ENCODE measurements around the gene LRRC19.

Gene LRRC19

GRCh38 chr9:27005491-27005890, at the start of gene LRRC19:
Gene LRRC19 (minus strand): TSS chr9:27005672. CDS start chr9:26999694, 5,978 bp downstream.
- DNase-seq (ENCODE audit: low spot score): no peak

GRCh38 chr9:27054841-27055240, 49.4 kb upstream of the LRRC19 start:
- no peak for DNase-seq (ENCODE audit: low spot score)

GRCh38 chr9:27054125-27054524, 48.7 kb upstream of the LRRC19 start:
- DNase-seq (ENCODE audit: low spot score): no peak

GRCh38 chr9:27053369-27054022, 48.0 kb upstream of the LRRC19 start:
- no peak for DNase-seq (ENCODE audit: low spot score)

GRCh38 chr9:27047136-27047535, 41.7 kb upstream of the LRRC19 start:
- no peak for DNase-seq (ENCODE audit: low spot score)

GRCh38 chr9:27043176-27043575, 37.7 kb upstream of the LRRC19 start:
- no peak for DNase-seq (ENCODE audit: low spot score)

- DNase-seq (ENCODE audit: low spot score): no peak
These were observed 37.0 kb upstream of the LRRC19 start for GRCh38 chr9:27042476-27042875.

GRCh38 chr9:27041746-27042145, 36.3 kb upstream of the LRRC19 start:
- no peak for DNase-seq (ENCODE audit: low spot score)

- DNase-seq (ENCODE audit: low spot score): no peak
These were observed 32.0 kb upstream of the LRRC19 start for GRCh38 chr9:27037499-27037898.

- peak; percentile 63 for DNase-seq (ENCODE audit: low spot score)
These were observed 28.4 kb upstream of the LRRC19 start for GRCh38 chr9:27033815-27034403.

- no peak for DNase-seq (ENCODE audit: low spot score)
These were observed 23.7 kb upstream of the LRRC19 start for GRCh38 chr9:27029186-27029585.

GRCh38 chr9:27022920-27023319, 17.4 kb upstream of the LRRC19 start:
- no peak for DNase-seq (ENCODE audit: low spot score)

- DNase-seq (ENCODE audit: low spot score): no peak
These were observed 14.1 kb upstream of the LRRC19 start for GRCh38 chr9:27019589-27019988.

GRCh38 chr9:27003426-27004077, 1.9 kb downstream of the LRRC19 start:
- no peak for DNase-seq (ENCODE audit: low spot score)

GRCh38 chr9:26995810-26996209, 9.7 kb downstream of the LRRC19 start:
- DNase-seq (ENCODE audit: low spot score): no peak

- no peak for DNase-seq (ENCODE audit: low spot score)
These were observed 22.1 kb downstream of the LRRC19 start for GRCh38 chr9:26983340-26983739.

GRCh38 chr9:26975728-26976707, 29.5 kb downstream of the LRRC19 start:
- DNase-seq (ENCODE audit: low spot score): peak; percentile 48

- DNase-seq (ENCODE audit: low spot score): no peak
These were observed 30.5 kb downstream of the LRRC19 start for GRCh38 chr9:26974927-26975326.

- no peak for DNase-seq (ENCODE audit: low spot score)
These were observed 31.5 kb downstream of the LRRC19 start for GRCh38 chr9:26973989-26974388.

GRCh38 chr9:26971721-26972120, 33.8 kb downstream of the LRRC19 start:
- DNase-seq (ENCODE audit: low spot score): no peak

GRCh38 chr9:26956860-26957233, 48.6 kb downstream of the LRRC19 start:
- DNase-seq (ENCODE audit: low spot score): no peak

Measured in AG20443 (cell line).